AG09319 (cell line): ENCODE measurements around the gene MB21D2.

Experiments used
- DNase-seq: peaks from one replicate; pipeline ENCODE4 v3.0.0-alpha.2; 2010; ENCODE audit warnings: low read depth; ENCODE audit errors: extremely low read depth
- CTCF ChIP-seq: IDR thresholded peaks from 2 replicates; pipeline ENCODE4 v1.5.1; 2011; ENCODE audit warnings: low read depth, mild to moderate bottlenecking, inconsistent platforms, low read length, moderate library complexity

MB21D2 gene

GRCh38 chr3:192842711-192843110 is 74.9 kb downstream of the MB21D2 start:
- DNase-seq: no peak
- no peak for TF ChIP-seq CTCF

- DNase-seq: no peak
- TF ChIP-seq CTCF: no peak
Measured at GRCh38 chr3:192842138-192842537, 75.5 kb downstream of the MB21D2 start.

- TF ChIP-seq CTCF: no peak
- no peak for DNase-seq
Measured at GRCh38 chr3:192841428-192841827, 76.2 kb downstream of the MB21D2 start.

- TF ChIP-seq CTCF: no peak
Measured at GRCh38 chr3:192840143-192840836, 77.4 kb downstream of the MB21D2 start.

GRCh38 chr3:192835818-192836815 is 81.5 kb downstream of the MB21D2 start:
- no peak for DNase-seq
- no peak for TF ChIP-seq CTCF

More at GRCh38 chr3:192840143-192840836, 77.4 kb downstream of the MB21D2 start:
- no peak for DNase-seq

GRCh38 chr3:192834428-192834827 is 83.2 kb downstream of the MB21D2 start:
- no peak for DNase-seq
- TF ChIP-seq CTCF: no peak
